Measurements from ENCODE around the gene JHY. TPM values are rescaled to one million over a fixed set of nuclear protein-coding genes. Genes with fewer than 3 reads are reported as not detected.

Gene JHY
- total RNA-seq, 2 donors from 2014 or later = 4.1 to 6.7 TPM

GRCh38 chr11:122983438-122984185, 101.1 kb downstream of the JHY start:
- DNase-seq (ENCODE audit: low spot score) = no peak
- intact Hi-C loops (cut with DNase I) = no loop called here

- intact Hi-C loops (cut with DNase I) = no loop called here
- no peak for DNase-seq (ENCODE audit: low spot score)
Measured at GRCh38 chr11:122984186-122985011, 101.8 kb downstream of the JHY start.

GRCh38 chr11:122995526-122995925, 113.0 kb downstream of the JHY start:
- no peak for DNase-seq (ENCODE audit: low spot score)
- intact Hi-C loops (cut with DNase I) = no loop called here

GRCh38 chr11:122998727-122999366, 116.3 kb downstream of the JHY start:
- no peak for DNase-seq (ENCODE audit: low spot score)
- intact Hi-C loops (cut with DNase I) = no loop called here

GRCh38 chr11:123000721-123001120, 118.2 kb downstream of the JHY start:
- intact Hi-C loops (cut with DNase I) = no loop called here
- DNase-seq (ENCODE audit: low spot score) = no peak

- intact Hi-C loops (cut with DNase I) = no loop called here
Measured at GRCh38 chr11:123006860-123007542, 124.4 kb downstream of the JHY start.

More at GRCh38 chr11:123006860-123007542, 124.4 kb downstream of the JHY start:
- DNase-seq (ENCODE audit: low spot score) = no peak

Other genes with a start within 250 kb of the JHY start
- gene UBASH3B, start 227.0 kb upstream of the JHY start, total RNA-seq = 10 to 100 TPM; 13.0 to 23.6 TPM
- gene CRTAM, start 44.3 kb upstream of the JHY start, total RNA-seq = under 1 TPM; 0.43 to 0.46 TPM
- gene BSX, start 99.1 kb downstream of the JHY start, total RNA-seq = not detected
- gene HSPA8, start 179.4 kb downstream of the JHY start, total RNA-seq = 100 to 1,000 TPM; 754 to 806 TPM